Stimulated activated CD4-positive, alpha-beta T cell treated with anti-CD3 and anti-CD28 coated beads, Interleukin-2, amount 100 ng/mL, for 24 hours (primary cell): Measurements from ENCODE around the gene KRT34.
"Not testable (repeated sequence)": the region's sequence is repeated elsewhere in the genome, so short reads cannot be mapped to it uniquely, and the experiment has no call there.

Source experiments
- DNase-seq, 2 donors: peaks; one replicate each; pipeline ENCODE4 v3.0.0-alpha.2; 2020

Gene KRT34

DNA sequence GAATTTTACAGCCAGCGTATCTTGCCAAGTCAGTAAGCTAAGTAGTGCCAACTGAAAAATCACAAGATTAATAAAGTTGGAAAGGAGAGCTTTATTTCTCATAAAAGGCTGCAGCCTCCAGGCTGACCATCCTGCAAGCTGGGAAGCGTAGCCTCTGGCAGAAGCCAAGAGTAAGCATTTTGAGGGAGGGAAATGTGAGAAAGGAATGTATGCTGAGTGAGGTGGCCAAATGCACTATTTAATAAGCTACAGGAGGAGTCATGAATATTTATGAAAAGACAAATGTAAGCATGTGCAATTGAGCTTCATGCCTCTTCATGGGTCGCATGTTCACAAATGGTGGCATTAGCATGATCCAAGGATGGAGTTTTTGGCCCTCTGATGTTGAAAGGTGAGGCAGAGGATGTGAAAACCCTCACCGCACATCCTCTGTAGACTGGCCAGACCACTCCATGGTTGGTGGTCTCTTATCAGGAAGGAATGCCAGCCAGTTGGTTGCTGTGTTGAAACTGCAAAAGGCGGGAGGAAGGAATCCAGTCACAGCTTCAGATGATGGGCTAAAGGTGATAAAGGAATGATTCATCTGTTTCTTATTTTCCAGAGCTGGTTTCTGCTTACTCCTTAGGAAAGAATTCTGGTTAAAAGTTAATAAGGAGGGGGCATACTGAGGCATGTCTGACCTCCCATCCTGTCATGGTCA is 21.7 kb downstream of the KRT34 start:
- DNase-seq, result no peak

DNA sequence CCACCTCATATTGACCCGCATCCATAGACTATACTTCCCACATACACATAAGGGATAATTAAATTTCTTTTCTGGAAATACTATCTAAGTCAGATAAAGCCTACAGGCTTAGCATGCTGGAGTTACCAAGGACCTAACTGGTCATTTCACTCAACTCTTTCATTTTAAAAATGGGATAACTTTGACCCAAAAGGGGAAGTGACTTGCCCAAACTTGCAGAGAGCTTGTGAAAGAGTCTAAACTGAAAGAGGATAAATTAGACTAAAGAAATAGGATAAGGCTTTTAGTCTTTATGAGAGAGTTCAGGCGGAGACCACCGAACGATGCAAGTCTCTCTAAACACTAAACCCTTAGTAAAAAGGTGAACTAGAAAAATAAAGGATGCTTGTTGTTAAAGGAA is 27.6 kb downstream of the KRT34 start:
- DNase-seq, result no peak

DNA sequence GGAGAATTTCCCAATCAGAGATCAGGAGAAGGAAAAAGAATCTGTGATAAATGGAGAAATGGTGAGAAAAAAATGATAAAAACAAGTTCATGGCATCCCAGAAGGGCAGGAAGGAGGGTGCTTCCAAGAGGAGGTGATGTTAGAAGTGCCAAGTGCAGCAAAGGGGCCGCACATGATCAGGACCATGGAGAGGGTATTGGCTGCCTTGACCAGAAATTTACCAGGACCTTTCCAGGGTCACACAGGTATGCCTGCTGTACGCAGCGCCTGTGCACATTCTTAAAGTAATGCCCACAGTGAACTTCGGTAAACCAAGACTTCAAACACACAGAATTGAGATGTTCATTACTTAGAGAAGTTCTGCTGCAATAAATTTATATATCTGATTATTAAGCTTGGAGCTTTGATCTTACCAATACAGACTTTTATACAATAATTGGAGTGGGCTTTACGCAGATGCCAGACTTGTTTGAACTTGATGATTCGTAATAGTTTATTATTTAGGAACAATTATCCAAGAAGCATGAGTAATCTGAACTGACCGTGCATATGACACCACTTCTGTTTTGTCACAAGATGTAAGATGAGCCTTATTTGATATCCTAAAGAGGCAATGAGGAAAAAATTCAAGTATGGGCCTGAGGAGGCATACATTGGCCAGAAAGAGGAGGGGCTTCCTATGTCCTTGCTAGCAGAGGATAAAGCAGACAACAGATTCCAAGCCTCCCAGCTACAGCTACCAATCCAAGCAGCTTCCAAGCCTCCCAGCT is 29.3 kb downstream of the KRT34 start:
- no peak for DNase-seq

DNA sequence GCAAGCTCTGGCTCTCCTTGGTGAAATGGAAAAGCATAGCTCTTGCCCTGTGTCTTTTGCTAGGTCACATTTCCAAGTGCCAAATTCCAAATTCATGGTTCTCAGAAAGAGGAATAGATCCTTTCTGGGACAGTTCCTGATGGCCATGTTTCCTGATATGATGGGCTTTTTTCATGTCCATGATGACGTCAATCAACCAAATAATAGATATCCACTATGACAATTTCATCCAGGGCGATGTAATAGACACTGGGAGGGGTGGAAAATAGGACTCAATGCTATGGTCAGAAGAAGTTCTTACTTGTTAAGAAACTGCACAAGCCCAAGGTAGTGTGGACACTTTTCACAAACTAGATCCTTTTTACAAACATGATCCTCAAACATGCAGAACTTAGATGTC is 30.9 kb downstream of the KRT34 start:
- no peak for DNase-seq

DNA sequence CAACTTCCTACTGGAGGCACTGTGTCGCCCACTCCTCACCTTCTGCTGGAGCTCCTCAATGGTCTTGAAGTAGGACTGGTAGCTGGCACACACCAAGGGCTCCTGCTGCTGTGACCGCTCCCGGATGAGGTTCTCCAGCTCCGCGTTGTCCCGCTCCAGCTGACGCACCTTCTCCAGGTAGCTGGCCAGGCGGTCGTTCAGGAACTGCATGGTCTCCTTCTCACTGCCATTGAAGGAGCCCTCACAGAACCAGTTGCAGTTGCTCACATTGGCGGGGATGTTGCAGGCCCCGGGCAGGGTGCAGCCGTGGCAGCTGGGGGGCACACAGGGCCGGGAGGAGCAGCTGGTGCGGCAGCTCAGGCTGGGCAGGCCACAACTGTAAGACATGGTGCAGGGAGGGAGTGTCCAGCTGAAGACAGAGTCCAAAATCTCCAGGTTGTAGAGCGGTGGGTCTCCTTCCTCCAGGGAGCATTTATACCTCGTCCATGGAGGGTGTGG is 31.7 kb downstream of the KRT34 start, which contains the start of gene KRT33A:
Gene KRT33A, minus strand, starts transcription at position 448 of the 498 bp plus-strand sequence. Its CDS starts 61 bp downstream, at position 387.
- DNase-seq, result not testable (repeated sequence)

DNA sequence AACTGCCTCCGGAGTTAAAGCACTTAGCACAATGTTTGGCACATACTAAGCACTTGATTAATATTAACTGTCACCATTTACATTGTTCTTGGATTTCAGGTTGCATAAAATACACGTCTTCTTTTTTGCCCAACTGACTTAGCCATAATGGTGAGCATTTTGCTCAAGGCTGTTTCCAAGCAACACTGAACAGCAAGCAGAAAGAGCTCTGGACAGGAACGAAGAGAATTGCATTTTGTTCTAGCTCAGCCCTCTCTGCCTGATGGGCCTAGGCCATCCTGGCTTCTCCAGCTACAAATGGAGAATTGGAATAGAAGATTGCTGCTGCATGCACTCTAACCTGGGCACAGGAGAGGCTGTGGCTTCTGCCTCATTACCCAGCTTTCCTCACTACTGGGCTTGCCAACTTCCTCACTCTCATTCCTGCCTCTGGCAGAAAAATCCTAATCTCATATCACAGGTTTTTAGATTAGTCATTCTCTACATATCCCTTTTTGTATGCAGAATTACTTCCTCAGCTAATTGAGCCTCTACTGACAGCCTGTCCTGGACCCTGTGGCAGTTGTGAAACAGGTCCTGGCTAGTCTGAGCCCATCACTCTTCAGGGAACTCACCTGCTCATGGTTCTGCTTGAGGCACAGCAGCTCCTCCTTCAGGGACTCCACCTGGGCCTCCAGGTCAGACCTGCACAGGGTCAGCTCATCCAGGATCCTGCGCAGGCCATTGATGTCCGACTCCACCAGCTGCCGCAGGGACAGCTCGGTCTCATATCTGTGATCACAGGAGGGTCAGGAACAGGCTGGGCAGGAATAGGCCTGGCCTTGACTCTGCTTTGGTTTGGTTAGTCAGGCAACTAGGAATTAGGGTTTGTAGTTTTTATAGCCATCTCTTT is 34.0 kb downstream of the KRT34 start:
- no peak for DNase-seq

DNA sequence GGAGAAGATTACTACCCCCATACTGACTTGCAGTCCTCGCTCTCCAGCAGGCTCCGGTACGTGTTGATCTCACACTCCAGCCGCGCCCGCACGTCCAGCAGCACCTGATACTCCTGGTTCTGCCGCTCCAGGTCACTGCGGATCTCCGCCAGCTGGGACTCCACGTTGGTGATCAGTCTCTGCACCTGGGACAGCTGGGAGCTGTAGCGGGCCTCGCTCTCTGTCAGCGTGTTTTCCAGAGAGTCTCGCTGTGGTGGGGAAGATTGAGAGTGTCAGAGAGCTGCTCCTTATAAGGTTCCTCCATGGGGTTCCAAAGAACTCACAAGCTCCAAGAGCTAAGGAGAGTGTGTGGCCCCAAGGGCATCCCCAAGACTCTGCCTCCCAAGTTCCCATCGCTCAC is 35.7 kb downstream of the KRT34 start:
- DNase-seq, result not testable (repeated sequence)

DNA sequence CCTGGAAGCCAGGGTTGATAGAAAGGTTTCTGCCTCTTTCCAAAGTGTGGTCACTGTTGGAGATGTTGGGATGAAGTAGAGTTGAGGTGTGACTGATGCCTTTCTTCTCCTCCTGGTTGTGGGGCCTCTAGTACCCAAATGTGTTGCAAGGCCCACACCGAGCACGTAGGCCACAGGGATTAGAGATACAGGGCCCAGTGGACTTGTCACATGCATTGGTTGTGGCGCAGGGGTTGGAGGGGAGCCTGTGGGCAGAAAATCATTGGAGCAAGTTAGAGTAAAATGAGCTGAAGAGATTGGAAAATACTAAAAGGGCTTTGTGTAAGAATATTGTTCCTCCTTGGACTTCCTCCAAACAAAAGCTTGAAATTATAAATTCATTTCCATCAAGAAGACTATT is 36.1 kb downstream of the KRT34 start:
- no peak for DNase-seq

DNA sequence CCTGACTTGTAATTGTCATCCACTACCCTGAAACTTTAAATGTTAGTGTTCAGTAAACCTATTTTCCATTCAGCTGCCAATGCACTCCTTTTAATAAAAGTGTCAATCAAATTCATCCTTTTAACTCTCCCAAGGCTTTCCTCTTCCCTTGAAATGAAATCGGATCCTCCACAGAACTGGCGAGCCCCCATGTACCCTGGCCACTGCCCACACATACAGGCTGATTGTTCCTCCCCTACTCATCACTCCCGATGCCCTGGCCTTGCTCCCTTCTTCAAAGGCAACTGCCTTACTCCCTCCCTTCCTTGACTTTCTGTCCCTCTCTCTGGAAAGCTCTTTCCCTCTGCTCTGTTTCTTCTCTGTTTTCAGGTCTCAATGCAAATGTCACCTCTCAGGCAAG is 39.1 kb downstream of the KRT34 start:
- no peak for DNase-seq

DNA sequence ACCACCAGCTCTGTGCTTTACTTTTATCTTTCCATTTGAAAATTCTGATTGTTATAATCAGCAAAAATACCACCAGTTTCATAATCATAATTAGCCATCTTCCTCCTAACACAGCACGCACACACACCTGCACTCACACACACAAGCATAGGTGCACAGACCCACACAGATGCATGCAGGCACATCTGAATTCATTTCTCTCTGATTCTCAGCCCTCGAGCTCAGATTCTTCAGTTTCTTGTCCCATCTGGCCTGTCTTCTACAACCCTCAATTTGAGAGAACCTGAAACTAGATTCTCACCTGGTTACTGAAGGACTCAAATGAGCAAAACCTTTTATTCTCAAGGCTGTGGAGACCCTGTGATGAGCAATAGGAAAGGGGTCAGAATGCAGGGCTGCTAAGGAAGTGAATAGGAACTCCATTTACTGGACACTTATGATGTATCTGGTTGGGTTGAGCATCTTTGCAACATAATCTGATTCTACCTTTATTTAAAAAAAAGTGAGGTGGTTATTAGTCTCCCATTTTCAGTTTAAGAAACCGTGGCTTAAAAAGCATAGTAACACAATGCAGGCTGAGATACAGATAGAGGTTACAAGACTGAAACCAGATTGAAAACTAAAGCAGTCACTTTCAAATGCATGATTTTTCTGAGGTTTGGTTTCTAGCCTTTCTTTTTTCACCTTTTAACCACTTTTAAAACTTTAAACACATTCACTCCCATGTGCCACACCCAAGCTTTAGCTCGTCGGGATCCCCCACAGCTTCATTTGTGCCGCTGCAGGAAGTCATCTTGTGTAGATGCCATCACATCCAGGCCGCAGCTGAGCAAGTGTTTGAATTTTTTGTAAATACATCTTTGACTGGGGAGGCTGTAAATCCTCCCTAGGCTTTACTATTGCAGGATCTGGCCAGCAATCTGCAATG is 40.9 kb downstream of the KRT34 start:
- peak in 1 of 2 donors; percentile 52 for DNase-seq

DNA sequence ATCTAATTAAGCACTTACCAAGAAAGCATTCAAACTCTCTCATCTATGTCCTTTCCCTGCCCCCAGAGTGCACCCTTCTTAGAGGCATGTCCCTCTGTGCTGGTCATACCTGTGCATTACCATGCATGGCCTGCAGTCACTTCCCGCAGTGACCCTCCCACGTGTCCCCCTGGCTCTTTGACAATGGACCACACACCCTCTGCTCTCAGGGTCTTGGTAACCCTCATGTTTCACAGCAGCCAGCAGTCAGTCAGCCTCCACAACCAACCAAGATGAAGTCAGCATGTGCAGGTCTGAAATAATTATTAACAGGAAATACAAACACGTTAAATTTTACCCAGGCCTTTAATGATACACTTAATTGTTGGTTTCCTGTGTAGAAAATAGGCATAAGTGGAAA is 41.6 kb downstream of the KRT34 start:
- DNase-seq, result no peak

DNA sequence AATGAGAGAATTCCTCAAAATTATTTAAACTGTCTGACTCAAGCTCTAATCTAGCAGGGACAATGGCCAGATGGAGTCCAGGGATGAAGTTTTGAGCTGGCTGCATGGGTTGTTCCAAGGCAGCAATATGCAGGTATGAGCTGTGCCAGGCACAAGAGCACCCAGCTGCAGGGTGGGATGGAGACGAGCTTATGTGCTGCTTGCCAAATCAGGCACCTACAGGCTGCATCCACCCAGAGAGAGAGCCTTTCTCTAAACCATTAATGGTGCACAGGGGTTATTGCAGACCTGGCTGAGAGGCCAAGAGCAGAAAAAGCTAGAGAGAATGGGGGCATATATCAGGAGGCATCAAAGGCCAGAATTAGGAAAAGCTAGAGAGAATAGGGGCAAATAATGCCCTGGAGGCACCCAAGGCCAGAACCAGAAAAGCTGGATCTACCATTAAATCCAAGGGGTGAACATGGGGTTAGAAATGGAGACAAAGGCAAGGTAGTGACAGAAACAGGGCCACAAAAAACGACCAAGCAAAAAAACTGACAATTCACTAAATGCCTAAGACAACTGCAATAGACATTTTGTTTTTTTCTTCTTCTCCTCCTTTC is 42.4 kb downstream of the KRT34 start:
- DNase-seq, result no peak

DNA sequence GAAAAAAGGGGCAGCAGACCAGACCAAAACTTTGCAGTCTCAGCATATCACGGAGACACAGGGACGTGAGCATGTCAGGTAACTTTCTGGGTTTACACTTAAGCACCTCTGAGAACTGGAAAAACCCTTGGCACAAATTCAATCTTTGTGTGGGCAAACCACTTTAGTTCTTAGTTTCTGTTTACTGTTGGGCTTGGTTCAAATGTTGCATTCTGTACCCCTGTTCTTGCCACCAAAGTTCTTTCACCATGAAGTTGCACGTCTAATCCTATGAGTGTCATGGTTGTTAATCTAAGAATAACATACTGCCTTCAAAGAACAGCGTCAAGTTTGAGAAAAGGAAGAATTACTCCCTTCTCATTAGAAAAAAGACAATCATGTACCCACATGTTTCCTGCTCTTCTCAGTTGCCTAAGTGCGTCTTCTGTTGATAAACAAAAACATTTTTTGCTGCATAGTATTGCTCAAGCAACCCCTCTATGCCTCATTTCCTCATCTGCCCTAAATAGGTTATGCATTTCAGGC is 43.1 kb downstream of the KRT34 start:
- DNase-seq, result no peak

DNA sequence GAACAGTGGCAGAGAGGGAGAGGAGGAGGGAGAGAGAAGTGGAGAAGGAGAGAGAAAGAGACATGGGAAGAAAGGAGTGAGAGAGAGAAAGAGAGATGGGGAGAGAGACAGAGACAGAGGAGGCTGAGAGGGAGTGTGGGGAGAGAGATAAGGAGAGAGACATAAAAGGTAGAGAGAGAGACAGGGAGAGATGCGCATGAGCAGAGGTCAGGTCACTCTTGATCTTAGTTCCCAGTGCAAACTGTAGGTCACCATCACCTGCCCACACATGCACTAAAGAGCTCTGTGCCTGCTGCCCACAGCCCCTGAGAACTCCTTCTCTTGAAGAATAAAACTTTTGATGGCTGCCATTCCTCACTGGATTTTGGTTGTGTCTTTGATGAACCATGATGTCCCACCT is 46.4 kb downstream of the KRT34 start:
- no peak for DNase-seq

DNA sequence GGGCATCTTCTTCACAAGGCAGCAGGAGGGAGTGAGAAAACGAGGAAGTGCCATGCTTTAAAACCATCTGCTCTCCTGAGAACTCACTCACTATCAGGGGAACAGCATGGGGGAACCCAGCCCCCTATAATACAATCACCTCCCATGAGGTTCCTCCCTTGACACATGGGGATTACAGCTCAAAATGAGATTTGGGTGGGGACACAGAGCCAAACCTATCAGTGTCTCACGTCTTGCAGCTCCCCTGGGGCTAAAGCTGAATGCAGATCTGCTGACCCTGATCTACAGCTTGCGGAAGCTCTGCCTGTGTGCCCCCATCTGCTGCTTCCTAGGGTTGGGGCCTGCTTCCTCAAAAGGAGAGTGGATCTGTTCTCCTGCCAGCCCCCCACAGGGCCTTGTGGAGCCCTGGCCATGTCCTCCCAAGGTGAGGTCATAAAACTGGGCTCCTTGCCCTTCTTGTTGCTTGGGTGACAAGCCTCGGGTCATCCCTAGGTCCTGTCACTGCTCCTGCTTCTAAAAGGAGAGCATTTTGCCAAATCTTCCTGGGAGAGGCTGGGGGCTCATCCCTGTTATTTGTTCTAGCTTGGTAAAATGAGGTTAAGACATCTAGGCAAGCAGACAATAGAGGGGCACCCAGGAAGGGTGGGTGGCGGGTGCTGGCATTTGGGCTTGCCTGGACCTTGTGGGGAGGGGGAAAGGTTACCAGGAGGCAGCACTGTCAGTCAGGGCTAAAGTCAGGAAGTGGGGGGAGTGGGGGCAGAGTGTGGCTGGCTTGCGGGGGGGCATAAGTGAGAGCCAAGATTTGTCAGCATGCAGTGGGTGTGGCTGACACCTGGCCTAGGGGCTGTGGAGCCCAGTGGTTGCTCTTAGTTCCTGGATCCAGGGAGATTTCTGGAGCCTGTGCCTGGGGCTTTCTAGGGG is 47.5 kb downstream of the KRT34 start:
- no peak for DNase-seq

DNA sequence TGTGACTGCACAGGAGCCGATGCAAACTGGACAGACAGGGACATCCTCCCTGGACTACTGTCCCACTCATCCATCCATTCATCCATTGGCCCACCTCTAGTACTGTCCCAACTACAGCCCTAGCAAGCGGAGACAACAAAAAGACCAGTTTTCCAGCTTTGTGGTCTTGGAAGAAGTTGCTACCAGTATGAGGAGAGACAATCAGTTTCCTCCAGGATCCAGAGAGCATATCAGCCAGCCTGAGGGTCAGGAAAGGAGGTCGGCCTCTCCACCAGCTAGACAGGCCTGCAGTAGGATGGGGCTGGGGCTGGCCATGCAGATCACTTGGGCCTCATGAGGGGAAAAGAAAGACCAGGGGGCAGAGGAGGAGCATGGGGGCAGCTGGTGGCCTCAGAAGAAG is 48.3 kb downstream of the KRT34 start:
- DNase-seq, result no peak

DNA sequence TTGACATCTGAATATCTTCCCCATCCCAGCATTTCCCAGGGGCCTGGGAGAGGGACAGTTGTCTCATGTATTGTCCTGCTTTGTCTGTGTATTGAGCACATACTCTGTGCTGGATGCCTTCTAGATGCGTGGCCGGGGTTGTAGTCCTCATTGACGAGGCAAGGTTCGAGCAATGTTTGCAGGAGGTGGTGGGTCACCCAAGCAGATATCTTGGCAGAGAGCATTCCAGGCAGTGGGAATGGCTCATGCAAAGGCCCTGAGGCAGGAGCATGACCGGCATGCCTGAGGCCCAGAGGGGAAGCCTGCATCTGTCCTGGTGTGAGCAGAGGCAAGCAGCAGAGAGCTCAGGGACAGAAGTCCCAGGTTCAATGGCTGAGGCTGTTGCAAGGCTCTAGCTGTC is 49.0 kb downstream of the KRT34 start:
- DNase-seq, result no peak

DNA sequence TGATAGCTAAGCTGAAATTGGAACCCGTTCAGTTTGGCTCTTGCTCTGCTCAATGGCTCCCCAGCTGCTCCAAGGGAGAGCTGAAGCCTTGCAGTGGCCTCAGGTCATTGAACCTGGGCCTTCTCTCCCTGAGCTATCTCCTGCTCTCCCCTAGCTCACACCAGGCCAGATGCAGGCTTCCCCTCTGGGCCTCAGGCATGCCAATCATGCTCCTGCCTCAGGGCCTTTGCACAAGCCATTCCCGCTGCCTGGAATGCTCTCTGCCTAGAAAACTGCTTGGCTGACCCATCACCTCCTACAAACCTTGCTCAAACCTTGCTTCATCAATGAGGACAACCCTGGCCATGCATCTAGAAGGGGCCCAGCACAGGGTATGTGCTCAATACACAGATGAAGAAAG is 49.9 kb downstream of the KRT34 start:
- no peak for DNase-seq

DNA sequence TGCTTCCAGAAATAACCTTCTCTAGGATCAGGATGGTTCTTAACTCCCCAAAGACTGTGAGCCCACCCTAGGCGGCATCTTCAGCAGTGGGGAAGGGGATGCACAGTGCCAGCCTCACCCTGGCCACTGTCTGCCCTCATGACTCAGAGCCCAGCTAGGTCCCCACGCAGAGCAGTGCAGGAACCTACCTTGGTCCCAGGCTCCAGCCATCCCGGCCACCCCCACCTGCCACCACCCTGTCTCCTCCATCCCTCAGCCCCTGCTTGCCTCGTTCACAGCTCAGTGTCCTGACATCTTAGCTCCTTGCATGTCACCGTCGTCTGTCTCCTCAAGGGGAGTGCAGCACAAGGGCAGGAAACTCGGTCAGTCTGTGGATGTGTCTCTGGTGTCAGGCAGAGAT is 50.5 kb downstream of the KRT34 start:
- DNase-seq, result no peak

DNA sequence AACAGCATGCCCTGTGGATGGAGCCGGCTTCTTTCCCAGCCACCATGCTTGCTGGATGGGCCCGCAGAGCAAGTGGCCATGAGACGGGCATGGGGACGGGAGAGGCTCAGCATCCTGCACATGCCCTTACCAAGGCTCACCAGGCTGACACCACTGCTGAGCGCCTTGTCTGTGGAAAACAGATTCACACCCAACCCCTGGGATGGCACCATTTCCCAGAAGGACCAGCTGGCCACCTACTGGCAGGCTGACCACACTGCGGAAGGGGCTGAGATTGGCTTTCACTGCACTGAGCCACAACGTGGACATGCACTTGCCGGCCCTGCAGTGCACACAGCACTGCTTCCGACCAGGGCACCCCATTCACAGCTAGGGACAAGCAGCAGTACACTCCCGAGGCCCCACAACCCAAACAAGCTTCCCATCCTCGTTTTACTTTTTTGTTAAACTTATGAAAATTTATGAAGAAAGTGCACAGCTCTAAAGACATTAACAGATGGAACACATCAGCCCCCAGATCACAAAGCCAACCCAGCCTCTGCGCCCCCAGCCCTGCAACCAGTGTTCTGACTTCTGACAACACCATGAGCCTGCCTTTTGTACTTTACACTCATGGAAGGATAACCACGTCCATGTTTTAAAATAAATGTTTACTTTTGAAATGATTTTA is 52.7 kb downstream of the KRT34 start:
- DNase-seq, result peak in 1 of 2 donors; percentile 42
